Hepatocyte (in vitro differentiated cells): Measurements from ENCODE around the gene SHROOM4. TPM values are rescaled to one million over a fixed set of nuclear protein-coding genes. Genes with fewer than 3 reads are reported as not detected.

Experiments used
- DNase-seq: peaks from one replicate; pipeline ENCODE4 v3.0.0-alpha.2; 2016; ENCODE audit warnings: low spot score
- H2AFZ ChIP-seq: fragments of 200-600 bp; sonication (generic); 2 replicates; pipeline ENCODE4 v1.6.0; 2016; ENCODE audit warnings: antibody characterized with exemption, mild to moderate bottlenecking
- H3K27ac ChIP-seq: fragments of 200-600 bp; sonication (generic); 2 replicates; pipeline ENCODE4 v1.5.1; 2016; ENCODE audit warnings: mild to moderate bottlenecking
- H3K27me3 ChIP-seq: fragments of 200-600 bp; sonication (generic); 2 replicates; pipeline ENCODE4 v1.6.1; 2016
- H3K36me3 ChIP-seq: fragments of 200-600 bp; sonication (generic); replicated peaks from 2 replicates; pipeline ENCODE4 v1.5.1; 2016; ENCODE audit warnings: low read depth; ENCODE audit not compliant: insufficient read depth
- H3K4me1 ChIP-seq: fragments of 200-600 bp; sonication (generic); 2 replicates; pipeline ENCODE4 v1.5.1; 2016; ENCODE audit warnings: mild to moderate bottlenecking, moderate library complexity; ENCODE audit not compliant: insufficient read depth
- H3K4me2 ChIP-seq: fragments of 200-600 bp; sonication (generic); 2 replicates; pipeline ENCODE4 v1.6.0; 2016
- H3K4me3 ChIP-seq: fragments of 200-600 bp; sonication (generic); 2 replicates; pipeline ENCODE4 v1.5.1; 2016; ENCODE audit warnings: mild to moderate bottlenecking
- H3K79me2 ChIP-seq: fragments of 200-600 bp; sonication (generic); 2 replicates; pipeline ENCODE4 v1.6.0; 2017; ENCODE audit warnings: mild to moderate bottlenecking
- H3K9me2 ChIP-seq: fragments of 200-600 bp; sonication (generic); replicated peaks from 2 replicates; pipeline ENCODE4 v1.6.0; 2017; ENCODE audit warnings: mild to moderate bottlenecking; ENCODE audit not compliant: insufficient read depth
- H3K9me3 ChIP-seq: fragments of 200-600 bp; sonication (generic); 2 replicates; pipeline ENCODE4 v1.5.1; 2016; ENCODE audit warnings: low read depth, mild to moderate bottlenecking
- H4K20me1 ChIP-seq: fragments of 200-600 bp; sonication (generic); 2 replicates; pipeline ENCODE4 v1.6.0; 2016; ENCODE audit warnings: mild to moderate bottlenecking; ENCODE audit not compliant: insufficient read depth, poor library complexity, severe bottlenecking
- CTCF ChIP-seq: fragments of 200-600 bp; sonication (generic); IDR thresholded peaks from 2 replicates; pipeline ENCODE4 v1.5.1; 2016; ENCODE audit warnings: antibody characterized with exemption, mild to moderate bottlenecking; ENCODE audit not compliant: poor library complexity
- EZH2 ChIP-seq: fragments of 200-600 bp; sonication (generic); IDR thresholded peaks from 2 replicates; pipeline ENCODE4 v1.6.1; 2016; ENCODE audit warnings: antibody characterized with exemption, mild to moderate bottlenecking, borderline replicate concordance
- EZH2phosphoT487 ChIP-seq: fragments of 200-600 bp; sonication (generic); IDR thresholded peaks from one replicate; pipeline ENCODE4 v1.6.1; 2018; ENCODE audit warnings: antibody characterized with exemption, mild to moderate bottlenecking, low read depth, moderate library complexity; ENCODE audit not compliant: unreplicated experiment, severe bottlenecking
- WGBS: methylation state at CpG from one replicate; pipeline ENCODE4 v1.1.6; 2016; ENCODE audit warnings: low lambda C conversion rate; ENCODE audit errors: missing lambda C conversion rate; 5-methylcytosine and 5-hydroxymethylcytosine counted together
- polyA plus RNA-seq: library from polyadenylated mRNA; unstranded; fragments of >200 nt; fragmentation: Nextera tagmentation; extraction: Ambion mirVana; gene quantifications from 2 replicates; pipeline ENCODE4 v1.2.1, GENCODE V29; 2016
- total RNA-seq: library from RNA; depleted of rRNA; stranded (reverse); fragments of >200 nt; gene quantifications from 2 replicates; pipeline ENCODE4 v1.2.3, GENCODE V29; 2014

Gene SHROOM4
- total and polyA plus RNA-seq, 2 experiments from 2014 or later = 1.6 to 7.1 TPM

GRCh38 chrX:50768801-50769200, 45.2 kb downstream of the SHROOM4 start:
- H3K36me3 ChIP-seq = no peaks in the 10 kb centered on the region
- H3K4me3 ChIP-seq = no peak overlapping the region
- H3K79me2 ChIP-seq = peaks cover 6% of the 10 kb centered on the region
- no peak for DNase-seq
- TF ChIP-seq EZH2 = no peak
- no peak for TF ChIP-seq CTCF
- no peak for TF ChIP-seq EZH2phosphoT487
- no peaks in the 10 kb centered on the region for H3K9me3 ChIP-seq
- whole genome bisulfite sequencing = 65% methylated on average over 1 of the region's 1 CpG
- no peaks in the 10 kb centered on the region for H3K27me3 ChIP-seq
- no peak overlapping the region for H3K27ac ChIP-seq
- H3K4me2 ChIP-seq = no peak overlapping the region
- H3K4me1 ChIP-seq = peaks cover 12% of the 10 kb centered on the region
- no peaks in the 10 kb centered on the region for H3K9me2 ChIP-seq
- no peak overlapping the region for H2AFZ ChIP-seq
- no peaks in the 10 kb centered on the region for H4K20me1 ChIP-seq

- no peaks in the 10 kb centered on the region for H3K9me3 ChIP-seq
- peaks cover 6% of the 10 kb centered on the region for H3K79me2 ChIP-seq
- H4K20me1 ChIP-seq = no peaks in the 10 kb centered on the region
- WGBS = 85% methylated on average over 3 of the region's 3 CpGs
- H3K9me2 ChIP-seq = no peaks in the 10 kb centered on the region
- no peak overlapping the region for H3K4me2 ChIP-seq
- H3K36me3 ChIP-seq = no peaks in the 10 kb centered on the region
- H3K4me3 ChIP-seq = no peak overlapping the region
- no peak for TF ChIP-seq EZH2
- TF ChIP-seq CTCF = no peak
- TF ChIP-seq EZH2phosphoT487 = no peak
- no peaks in the 10 kb centered on the region for H3K27me3 ChIP-seq
- peaks cover 7% of the 10 kb centered on the region for H3K4me1 ChIP-seq
- no peak overlapping the region for H2AFZ ChIP-seq
- H3K27ac ChIP-seq = no peak overlapping the region
- no peak for DNase-seq
Measured at GRCh38 chrX:50765986-50766385, 48.0 kb downstream of the SHROOM4 start.

- no peaks in the 10 kb centered on the region for H3K9me2 ChIP-seq
- no peaks in the 10 kb centered on the region for H3K36me3 ChIP-seq
- TF ChIP-seq EZH2 = no peak
- no peak for DNase-seq
- no peaks in the 10 kb centered on the region for H3K9me3 ChIP-seq
- no peak overlapping the region for H3K4me2 ChIP-seq
- no peaks in the 10 kb centered on the region for H3K27me3 ChIP-seq
- no peaks in the 10 kb centered on the region for H3K4me1 ChIP-seq
- no peak overlapping the region for H3K4me3 ChIP-seq
- no peaks in the 10 kb centered on the region for H4K20me1 ChIP-seq
- 88% methylated on average over 2 of the region's 2 CpGs for WGBS
- H3K27ac ChIP-seq = no peak overlapping the region
- H2AFZ ChIP-seq = no peak overlapping the region
- H3K79me2 ChIP-seq = no peaks in the 10 kb centered on the region
Measured at GRCh38 chrX:50762578-50762977, 51.4 kb downstream of the SHROOM4 start.

GRCh38 chrX:50756276-50756675, 57.7 kb downstream of the SHROOM4 start:
- Histone ChIP-seq H3K4me2 (no peak overlapping the region), H3K27me3 (no peaks in the 10 kb centered on the region), H3K4me3 (no peak overlapping the region), H3K27ac (no peak overlapping the region), H2AFZ (no peak overlapping the region), H3K36me3 (no peaks in the 10 kb centered on the region), H3K9me2 (no peaks in the 10 kb centered on the region), H3K79me2 (no peaks in the 10 kb centered on the region), H4K20me1 (no peaks in the 10 kb centered on the region), H3K4me1 (no peaks in the 10 kb centered on the region), H3K9me3 (no peaks in the 10 kb centered on the region)
- no peak for DNase-seq
- 77% methylated on average over 3 of the region's 3 CpGs for WGBS
- TF ChIP-seq EZH2phosphoT487 = no peak
- no peak for TF ChIP-seq CTCF
- TF ChIP-seq EZH2 = no peak
